ENCODE measurements around the gene SIN3B.

The SIN3B gene

DNA sequence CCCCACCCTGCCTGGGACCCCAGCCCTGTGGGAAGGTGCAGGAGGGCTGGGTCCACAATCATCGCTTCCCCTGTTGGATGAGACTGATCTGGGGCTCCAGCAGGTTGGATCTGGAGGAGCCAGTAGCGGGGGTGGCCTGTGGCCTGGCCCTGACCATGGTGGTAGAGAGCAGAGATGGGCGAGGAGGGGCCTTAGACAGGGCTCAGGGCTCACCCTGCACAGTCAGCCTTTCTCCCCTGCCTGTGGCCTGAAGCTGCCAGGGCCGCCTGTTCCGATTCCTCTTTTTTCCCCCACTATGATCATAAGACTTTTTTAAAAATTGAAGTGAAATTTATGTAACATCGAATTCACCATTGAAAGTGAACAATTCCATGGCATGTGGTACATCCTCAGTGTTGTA is 18.2 kb downstream of the SIN3B start:
- TF ChIP-seq SUZ12 (IDR thresholded peaks at IDR 0.05), result no peak
- no peak for TF ChIP-seq ZNF384 (IDR thresholded peaks at IDR 0.05)
- TF ChIP-seq ARNT (IDR thresholded peaks at IDR 0.05), result no peak
- no peak for TF ChIP-seq SP1 (IDR thresholded peaks at IDR 0.05)
- TF ChIP-seq CTBP1 (IDR thresholded peaks at IDR 0.05; ENCODE audit: borderline replicate concordance), result no peak
- TF ChIP-seq NFRKB (IDR thresholded peaks at IDR 0.05), result no peak
- no peak for TF ChIP-seq LEF1 (IDR thresholded peaks at IDR 0.05; ENCODE audit: borderline replicate concordance)
- DNase-seq (ENCODE audit: extremely low spot score), result no peak

DNA sequence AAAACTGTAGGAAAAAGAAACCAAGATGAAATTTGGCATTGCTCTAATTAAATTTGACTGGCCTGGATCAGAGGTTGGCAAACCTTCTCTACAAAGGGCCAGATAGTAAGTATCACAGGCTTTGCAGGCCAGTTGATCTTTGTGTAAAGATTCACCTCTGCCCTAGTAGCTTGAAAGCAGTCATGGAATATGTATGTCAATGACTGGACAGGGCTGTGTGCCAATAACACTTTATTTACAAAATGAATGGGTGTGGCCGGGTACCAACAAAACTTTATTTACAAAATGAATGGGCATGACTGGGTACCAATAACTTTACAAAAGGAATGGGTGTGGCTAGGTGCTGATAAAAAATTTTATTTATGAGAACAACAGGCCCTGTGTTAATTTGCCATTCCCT is 20.0 kb downstream of the SIN3B start:
- CTCF ChIA-PET, result no interaction called here
- DNase-seq (ENCODE audit: extremely low spot score), result no peak
- TF ChIP-seq SUZ12 (IDR thresholded peaks at IDR 0.05) (no peak), L3MBTL2 (conservative IDR thresholded peaks at IDR 0.05) (no peak), ELF4 (IDR thresholded peaks at IDR 0.05) (no peak), NFRKB (IDR thresholded peaks at IDR 0.05) (no peak), TARDBP (IDR thresholded peaks at IDR 0.05) (no peak), ZNF384 (IDR thresholded peaks at IDR 0.05) (no peak), HDGF (IDR thresholded peaks at IDR 0.05; ENCODE audit: borderline replicate concordance) (no peak), CTBP1 (IDR thresholded peaks at IDR 0.05; ENCODE audit: borderline replicate concordance) (no peak), SP1 (IDR thresholded peaks at IDR 0.05) (no peak), FOXM1 (IDR thresholded peaks at IDR 0.05; ENCODE audit: borderline replicate concordance) (no peak), FOXA1 (IDR thresholded peaks at IDR 0.05) (no peak), BHLHE40 (IDR thresholded peaks at IDR 0.05; ENCODE audit: borderline replicate concordance) (no peak), FOXK2 (IDR thresholded peaks at IDR 0.05) (no peak)
- POLR2A ChIA-PET, result no interaction called here

More for the DNA sequence above, 18.2 kb downstream of the SIN3B start:
- POLR2A ChIA-PET, result interaction anchor here (0.7 kb wide), 2 partner anchors 16 to 18 kb away, joined by 3 read pairs; partner anchors contain the start of gene SIN3B
- CTCF ChIA-PET, result no interaction called here

DNA sequence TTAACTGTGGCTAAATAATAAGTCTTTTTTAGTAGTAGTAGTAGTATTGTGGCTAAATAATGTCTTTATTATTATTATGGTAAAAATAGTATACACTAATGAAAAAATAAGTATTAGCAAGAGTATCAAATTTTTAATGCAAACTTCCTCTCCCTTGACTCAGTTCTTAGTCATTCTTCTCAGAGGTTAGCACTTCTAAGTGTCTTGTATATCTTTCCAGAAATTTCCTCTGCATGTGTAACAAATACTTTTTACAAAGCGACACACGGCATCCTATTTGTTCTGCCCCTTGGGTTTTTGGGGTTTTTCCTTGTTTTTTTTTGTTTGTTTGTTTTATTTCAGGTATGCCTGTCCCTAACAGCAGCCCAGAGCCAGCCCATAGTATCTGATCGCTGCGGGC is 20.9 kb downstream of the SIN3B start:
- TF ChIP-seq SUZ12 (IDR thresholded peaks at IDR 0.05) (no peak), FOXK2 (IDR thresholded peaks at IDR 0.05) (no peak), LEF1 (IDR thresholded peaks at IDR 0.05; ENCODE audit: borderline replicate concordance) (no peak), ZNF384 (IDR thresholded peaks at IDR 0.05) (no peak), ELF4 (IDR thresholded peaks at IDR 0.05) (no peak), SP1 (IDR thresholded peaks at IDR 0.05) (no peak), BHLHE40 (IDR thresholded peaks at IDR 0.05; ENCODE audit: borderline replicate concordance) (no peak), TARDBP (IDR thresholded peaks at IDR 0.05) (no peak), FOXA1 (IDR thresholded peaks at IDR 0.05) (no peak), HDGF (IDR thresholded peaks at IDR 0.05; ENCODE audit: borderline replicate concordance) (no peak), ARNT (IDR thresholded peaks at IDR 0.05) (no peak), L3MBTL2 (conservative IDR thresholded peaks at IDR 0.05) (no peak), CTBP1 (IDR thresholded peaks at IDR 0.05; ENCODE audit: borderline replicate concordance) (no peak), NFRKB (IDR thresholded peaks at IDR 0.05) (no peak), FOXM1 (IDR thresholded peaks at IDR 0.05; ENCODE audit: borderline replicate concordance) (no peak)
- TF ChIP-seq, protein P1, sequence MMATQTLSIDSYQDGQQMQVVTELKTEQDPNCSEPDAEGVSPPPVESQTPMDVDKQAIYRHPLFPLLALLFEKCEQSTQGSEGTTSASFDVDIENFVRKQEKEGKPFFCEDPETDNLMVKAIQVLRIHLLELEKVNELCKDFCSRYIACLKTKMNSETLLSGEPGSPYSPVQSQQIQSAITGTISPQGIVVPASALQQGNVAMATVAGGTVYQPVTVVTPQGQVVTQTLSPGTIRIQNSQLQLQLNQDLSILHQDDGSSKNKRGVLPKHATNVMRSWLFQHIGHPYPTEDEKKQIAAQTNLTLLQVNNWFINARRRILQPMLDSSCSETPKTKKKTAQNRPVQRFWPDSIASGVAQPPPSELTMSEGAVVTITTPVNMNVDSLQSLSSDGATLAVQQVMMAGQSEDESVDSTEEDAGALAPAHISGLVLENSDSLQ (IDR thresholded peaks at IDR 0.05), result no peak
- ChIA-PET CTCF (no interaction called here), POLR2A (no interaction called here)
- DNase-seq (ENCODE audit: extremely low spot score), result no peak

DNA sequence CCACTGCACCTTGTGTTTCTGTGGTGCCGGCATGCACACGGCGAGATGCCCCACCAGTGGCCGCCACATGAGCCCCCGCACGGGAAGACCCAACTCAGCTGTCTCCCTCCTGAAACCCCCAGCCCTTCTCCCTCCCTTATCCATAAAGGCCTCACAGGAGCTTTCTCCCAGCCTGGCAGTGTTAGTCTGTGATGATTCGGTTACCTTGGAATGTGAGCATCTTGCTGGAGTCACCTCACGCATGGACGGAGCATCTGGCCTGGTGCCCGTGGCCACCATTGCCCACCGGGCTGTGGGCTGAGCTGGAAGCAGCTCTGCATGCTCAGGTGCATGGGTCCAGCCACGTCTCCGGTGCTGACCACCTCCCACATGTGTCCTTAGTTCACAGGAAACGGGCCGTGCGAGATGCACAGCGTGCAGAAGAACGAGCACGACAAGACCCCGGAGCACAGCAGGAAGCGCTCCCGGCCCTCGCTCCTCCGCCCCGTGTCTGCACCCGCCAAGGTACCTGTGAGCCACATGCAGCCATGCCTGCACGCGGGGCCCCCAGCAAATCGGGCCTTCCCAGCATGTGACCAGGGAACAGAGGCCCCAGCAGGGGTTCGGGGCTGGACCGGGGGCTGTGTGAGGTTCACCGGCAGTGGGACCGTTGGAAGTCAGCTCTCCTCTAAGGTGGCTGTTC is 22.0 kb downstream of the SIN3B start:
- POLR2A ChIA-PET, result no interaction called here
- TF ChIP-seq LEF1 (IDR thresholded peaks at IDR 0.05; ENCODE audit: borderline replicate concordance) (no peak), BHLHE40 (IDR thresholded peaks at IDR 0.05; ENCODE audit: borderline replicate concordance) (no peak), TARDBP (IDR thresholded peaks at IDR 0.05) (no peak), FOXM1 (IDR thresholded peaks at IDR 0.05; ENCODE audit: borderline replicate concordance) (no peak), ELF4 (IDR thresholded peaks at IDR 0.05) (no peak), L3MBTL2 (conservative IDR thresholded peaks at IDR 0.05) (no peak), FOXK2 (IDR thresholded peaks at IDR 0.05) (no peak), CTBP1 (IDR thresholded peaks at IDR 0.05; ENCODE audit: borderline replicate concordance) (no peak), ARNT (IDR thresholded peaks at IDR 0.05) (no peak), ZNF384 (IDR thresholded peaks at IDR 0.05) (no peak), NFRKB (IDR thresholded peaks at IDR 0.05) (no peak), FOXA1 (IDR thresholded peaks at IDR 0.05) (no peak), SP1 (IDR thresholded peaks at IDR 0.05) (no peak), SUZ12 (IDR thresholded peaks at IDR 0.05) (no peak), HDGF (IDR thresholded peaks at IDR 0.05; ENCODE audit: borderline replicate concordance) (no peak)
- TF ChIP-seq, protein P1 (IDR thresholded peaks at IDR 0.05), result no peak
- CTCF ChIA-PET, result no interaction called here
- DNase-seq (ENCODE audit: extremely low spot score), result no peak

DNA sequence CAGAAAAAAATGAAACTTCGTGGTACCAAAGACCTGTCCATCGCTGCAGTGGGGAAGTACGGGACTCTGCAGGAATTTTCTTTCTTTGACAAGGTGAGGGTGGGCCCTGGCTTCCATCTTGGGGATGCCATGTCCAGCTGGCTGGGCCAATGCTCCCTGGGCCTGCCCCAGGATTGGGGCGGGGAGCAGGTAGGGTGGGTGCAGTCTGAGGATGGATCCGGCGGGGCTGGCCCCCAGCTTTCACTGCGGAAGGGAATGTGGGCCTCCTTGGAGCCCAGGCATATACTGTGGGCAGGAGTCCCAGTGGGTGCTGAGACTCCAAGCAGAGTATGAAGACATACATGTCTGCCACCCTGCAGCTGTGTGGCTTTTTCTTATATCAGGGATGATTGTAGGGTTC is 23.9 kb downstream of the SIN3B start:
- no peak for TF ChIP-seq NFRKB (IDR thresholded peaks at IDR 0.05)
- no peak for TF ChIP-seq BHLHE40 (IDR thresholded peaks at IDR 0.05; ENCODE audit: borderline replicate concordance)
- DNase-seq (ENCODE audit: extremely low spot score), result no peak
- ChIA-PET CTCF (no interaction called here), POLR2A (no interaction called here)

DNA sequence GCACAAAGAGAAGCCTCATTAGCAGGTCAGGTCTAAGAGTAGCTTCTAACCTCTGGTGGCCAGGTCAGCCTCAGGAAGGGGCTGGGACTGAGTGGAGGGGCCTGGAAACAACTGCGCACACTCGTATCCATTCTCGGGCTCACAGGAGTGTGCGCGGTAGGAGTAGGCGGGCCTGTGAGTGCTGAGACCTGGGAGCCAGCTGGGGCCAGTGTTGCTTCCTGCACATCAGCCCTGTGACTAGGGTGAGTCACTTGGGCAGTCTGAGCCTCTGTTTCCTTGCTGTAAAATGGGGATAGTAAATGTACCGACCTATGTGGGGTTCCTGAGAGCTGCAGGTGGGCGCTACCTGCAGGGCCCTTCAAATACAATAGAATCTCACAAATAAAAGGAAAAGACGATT is 26.9 kb downstream of the SIN3B start:
- POLR2A ChIA-PET, result no interaction called here
- no peak for DNase-seq (ENCODE audit: extremely low spot score)
- TF ChIP-seq ZNF384 (IDR thresholded peaks at IDR 0.05), result no peak
- TF ChIP-seq HDGF (IDR thresholded peaks at IDR 0.05; ENCODE audit: borderline replicate concordance), result no peak
- no peak for TF ChIP-seq SUZ12 (IDR thresholded peaks at IDR 0.05)
- TF ChIP-seq L3MBTL2 (conservative IDR thresholded peaks at IDR 0.05), result no peak
- no peak for TF ChIP-seq LEF1 (IDR thresholded peaks at IDR 0.05; ENCODE audit: borderline replicate concordance)
- CTCF ChIA-PET, result no interaction called here

DNA sequence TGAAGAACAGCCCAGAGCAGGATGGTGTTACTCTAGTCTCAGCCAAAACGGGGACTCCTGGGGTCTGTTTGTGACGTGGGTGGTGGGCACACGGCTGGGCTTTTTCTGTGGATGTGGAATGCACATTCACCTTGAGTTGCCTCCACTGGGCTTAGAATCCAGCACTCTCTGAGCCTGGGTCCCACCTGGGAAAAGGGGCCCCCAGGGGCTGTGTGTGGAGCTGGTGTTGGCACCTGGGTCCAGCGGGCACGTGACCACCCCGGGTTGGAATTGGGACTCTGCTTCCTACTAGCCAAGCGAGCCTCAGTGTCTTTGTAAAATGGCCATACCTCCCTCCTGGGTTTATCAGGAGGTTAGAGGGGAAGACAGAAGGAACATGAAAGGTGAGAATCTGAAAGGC is 30.4 kb downstream of the SIN3B start:
- TF ChIP-seq SUZ12 (IDR thresholded peaks at IDR 0.05) (no peak), L3MBTL2 (conservative IDR thresholded peaks at IDR 0.05) (no peak), ARNT (IDR thresholded peaks at IDR 0.05) (no peak), HDGF (IDR thresholded peaks at IDR 0.05; ENCODE audit: borderline replicate concordance) (no peak), LEF1 (IDR thresholded peaks at IDR 0.05; ENCODE audit: borderline replicate concordance) (no peak), ELF4 (IDR thresholded peaks at IDR 0.05) (no peak), TARDBP (IDR thresholded peaks at IDR 0.05) (no peak), CTBP1 (IDR thresholded peaks at IDR 0.05; ENCODE audit: borderline replicate concordance) (no peak), BHLHE40 (IDR thresholded peaks at IDR 0.05; ENCODE audit: borderline replicate concordance) (no peak), FOXK2 (IDR thresholded peaks at IDR 0.05) (no peak), NFRKB (IDR thresholded peaks at IDR 0.05) (no peak), FOXA1 (IDR thresholded peaks at IDR 0.05) (no peak), ZNF384 (IDR thresholded peaks at IDR 0.05) (no peak), FOXM1 (IDR thresholded peaks at IDR 0.05; ENCODE audit: borderline replicate concordance) (no peak), SP1 (IDR thresholded peaks at IDR 0.05) (no peak)
- TF ChIP-seq, protein P1 (IDR thresholded peaks at IDR 0.05), result no peak
- ChIA-PET POLR2A (no interaction called here), CTCF (no interaction called here)
- no peak for DNase-seq (ENCODE audit: extremely low spot score)
